Thoracic aorta (tissue), 2 donors: ENCODE data around the gene SHC4. TPM values are rescaled to one million over a fixed set of nuclear protein-coding genes. Genes with fewer than 3 reads are reported as not detected.

ENCODE experiments used
- ATAC-seq: fragments of 150-250 bp; one replicate; pipeline ENCODE4 v1.8.0; 2017; ENCODE audit warnings: low read depth; ENCODE audit not compliant: insufficient number of reproducible peaks, low FRiP score
- DNase-seq: peaks from one replicate; pipeline ENCODE4 v3.0.0-alpha.2; 2020; ENCODE audit warnings: low spot score
- H3K27ac ChIP-seq, 2 donors: fragments of 200-600 bp; sonication (generic); 1 replicate in 1 of 2; 2 replicates in 1 of 2; pipeline ENCODE4 v1.5.1; 2016; ENCODE audit warnings: mild to moderate bottlenecking in 2 of 2, moderate library complexity in 2 of 2
- H3K27me3 ChIP-seq: fragments of 200-600 bp; sonication (generic); replicated peaks from 2 replicates; pipeline ENCODE4 v1.6.0; 2016; ENCODE audit warnings: mild to moderate bottlenecking; ENCODE audit not compliant: insufficient read depth
- H3K36me3 ChIP-seq: fragments of 200-600 bp; sonication (generic); one replicate; pipeline ENCODE4 v1.5.1; 2016
- H3K4me1 ChIP-seq, 2 donors: fragments of 200-600 bp; sonication (generic); 1 replicate in 1 of 2; 2 replicates in 1 of 2; pipeline versions ENCODE4 v1.5.1 to v1.6.0; 2016; ENCODE audit warnings: low read depth in 2 of 2, mild to moderate bottlenecking in 1 of 2; ENCODE audit not compliant: control insufficient read depth in 1 of 2
- H3K4me3 ChIP-seq: fragments of 200-600 bp; sonication (generic); 2 replicates; pipeline ENCODE4 v1.5.1; 2016; ENCODE audit warnings: mild to moderate bottlenecking
- H3K9me3 ChIP-seq: fragments of 200-600 bp; sonication (generic); 2 replicates; pipeline ENCODE4 v1.5.1; 2016
- CTCF ChIP-seq: fragments of 200-600 bp; sonication (generic); IDR thresholded peaks from one replicate; pipeline ENCODE4 v1.5.1; 2019; ENCODE audit warnings: antibody characterized with exemption
- total RNA-seq, 2 donors: library from RNA; depleted of rRNA; stranded (reverse); fragments of >200 nt; gene quantifications; one replicate each; pipeline versions ENCODE4 v1.1.0 to v1.2.3, GENCODE V29; 2016

Gene SHC4
- total RNA-seq, 2 donors from 2014 or later: 13.8 to 16.1 TPM

DNA sequence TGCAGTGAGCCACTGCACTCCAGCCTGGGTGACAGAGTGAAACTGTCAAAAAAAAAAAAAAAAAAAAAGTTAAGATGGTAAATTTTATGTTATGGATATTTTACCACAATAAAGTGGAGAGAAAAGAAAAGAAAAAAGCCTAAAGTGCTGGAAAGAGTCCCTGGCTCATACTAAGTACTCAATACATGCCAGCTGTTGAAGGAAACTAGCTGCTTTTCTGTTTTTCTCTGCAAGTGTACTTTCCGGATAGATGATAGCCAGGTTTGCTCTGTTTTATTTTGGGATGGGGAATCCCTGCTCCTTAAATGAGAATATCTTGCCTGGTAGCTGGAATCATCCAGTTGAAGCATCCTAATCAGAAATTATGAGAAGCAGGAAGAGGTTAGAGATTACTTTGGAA lies 74.9 kb downstream of the SHC4 start:
- DNase-seq (no peak), ATAC-seq (no peak)
- Histone ChIP-seq H3K9me3 (no peaks in the 10 kb centered on the region), H3K36me3 (no peaks in the 10 kb centered on the region), H3K27me3 (no peaks in the 10 kb centered on the region), H3K4me3 (peak overlapping the region; percentile 29), H3K4me1 (peaks cover 5 to 15% of the 10 kb centered on the region in 2 donors), H3K27ac (peak overlapping the region; percentile 58 to 66)
- TF ChIP-seq CTCF: no peak

- Histone ChIP-seq H3K9me3 (no peaks in the 10 kb centered on the region), H3K27ac (no peak overlapping the region), H3K27me3 (no peaks in the 10 kb centered on the region), H3K4me3 (no peak overlapping the region), H3K36me3 (no peaks in the 10 kb centered on the region), H3K4me1 (peaks cover 5 to 15% of the 10 kb centered on the region in 2 donors)
- no peak for ATAC-seq
- TF ChIP-seq CTCF: no peak
- DNase-seq: no peak
These were observed 75.5 kb downstream of the SHC4 start for GRCh38 chr15:48888191-48888590.

- no peak for DNase-seq
- no peak overlapping the region for H3K27ac ChIP-seq
- TF ChIP-seq CTCF: no peak
These were observed 76.6 kb downstream of the SHC4 start for GRCh38 chr15:48887144-48887543.

DNA sequence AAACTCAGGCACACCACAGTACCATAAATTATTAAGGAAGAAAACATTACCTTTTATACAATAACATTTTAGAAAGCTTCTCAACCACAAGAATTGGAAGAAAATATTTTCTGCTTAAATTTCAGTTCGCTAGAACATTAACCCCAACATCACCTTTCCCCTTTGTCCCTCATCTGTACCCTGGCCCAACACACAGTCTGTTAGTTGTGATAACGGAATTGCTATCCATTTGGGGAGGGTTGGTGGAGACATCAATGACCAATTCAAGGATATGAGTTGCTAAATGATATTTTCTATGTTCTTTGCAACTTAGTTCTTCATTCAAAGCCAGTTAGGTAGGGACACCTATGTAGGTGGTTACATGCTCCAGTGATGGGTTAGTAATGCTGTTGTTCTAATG lies 80.0 kb downstream of the SHC4 start:
- Histone ChIP-seq H3K27me3 (no peaks in the 10 kb centered on the region), H3K9me3 (no peaks in the 10 kb centered on the region), H3K27ac (no peak overlapping the region), H3K4me3 (no peak overlapping the region), H3K36me3 (no peaks in the 10 kb centered on the region), H3K4me1 (peaks cover 7 to 28% of the 10 kb centered on the region in 2 donors)
- ATAC-seq: no peak
- no peak for TF ChIP-seq CTCF
- DNase-seq: no peak

More at GRCh38 chr15:48887144-48887543, 76.6 kb downstream of the SHC4 start:
- Histone ChIP-seq H3K27me3 (no peaks in the 10 kb centered on the region), H3K4me3 (no peak overlapping the region), H3K4me1 (peaks cover 5 to 15% of the 10 kb centered on the region in 2 donors), H3K36me3 (no peaks in the 10 kb centered on the region), H3K9me3 (no peaks in the 10 kb centered on the region)
- ATAC-seq: no peak

DNA sequence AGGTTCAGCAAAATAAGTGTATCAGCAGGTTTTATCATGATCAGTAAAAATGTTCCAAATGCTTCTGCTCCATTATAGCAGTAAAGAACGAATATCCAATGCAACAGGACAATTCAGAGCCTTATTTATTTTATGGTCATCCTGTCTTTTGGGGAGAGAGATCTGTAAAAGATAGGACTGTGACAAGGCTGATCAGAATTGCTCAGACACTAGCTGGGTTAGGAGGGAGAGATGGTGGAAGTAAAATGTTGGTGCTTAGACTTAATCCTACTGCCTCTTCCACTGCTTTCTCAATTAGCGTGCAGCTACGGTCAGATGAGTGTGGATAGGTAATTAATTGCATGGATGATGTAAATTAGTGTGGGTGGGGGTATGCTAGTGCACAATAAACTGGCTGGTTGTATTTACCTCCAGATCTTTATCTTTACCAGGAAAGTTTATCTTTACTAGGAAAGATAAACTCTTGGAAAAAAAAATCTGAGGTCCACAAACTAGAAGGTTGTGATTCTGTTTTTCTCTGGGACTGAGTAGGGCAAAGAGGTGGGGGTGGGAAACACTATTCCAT lies 83.6 kb downstream of the SHC4 start:
- no peak for DNase-seq
- no peaks in the 10 kb centered on the region for H3K36me3 ChIP-seq
- H3K27me3 ChIP-seq: no peaks in the 10 kb centered on the region
- no peak overlapping the region for H3K27ac ChIP-seq
- H3K9me3 ChIP-seq: no peaks in the 10 kb centered on the region
- H3K4me1 ChIP-seq: peaks cover 5 to 27% of the 10 kb centered on the region in 2 donors
- no peak for ATAC-seq
- TF ChIP-seq CTCF: no peak
- peak overlapping the region; percentile 3 for H3K4me3 ChIP-seq
